GM19238 (cell line): Measurements from ENCODE around the gene CALD1.

Experiments used
- DNase-seq: peaks from one replicate; pipeline ENCODE4 v3.0.0; 2011; ENCODE audit warnings: low spot score; ENCODE audit not compliant: insufficient read length

CALD1 gene

DNA sequence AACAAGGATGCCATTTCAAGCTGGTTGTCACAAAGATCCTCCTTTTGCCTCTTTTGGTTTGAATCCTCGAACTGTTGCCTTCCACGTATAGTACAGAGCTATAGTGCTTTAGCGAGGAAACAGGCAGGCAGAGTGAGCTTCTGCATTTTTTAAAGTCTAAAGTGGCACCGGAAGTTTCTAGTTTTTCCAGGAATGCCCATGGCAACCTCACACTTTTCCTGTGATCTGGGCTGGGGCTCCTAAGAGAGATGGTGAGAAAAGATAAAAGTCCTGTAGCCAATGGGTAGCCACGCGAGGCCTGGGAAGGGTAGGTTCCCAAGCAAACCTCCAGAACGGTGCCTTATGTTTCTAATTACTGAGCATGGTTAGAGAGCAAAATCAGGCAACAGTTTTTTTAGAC, 76.7 kb downstream of the CALD1 start:
- DNase-seq, result no peak

DNA sequence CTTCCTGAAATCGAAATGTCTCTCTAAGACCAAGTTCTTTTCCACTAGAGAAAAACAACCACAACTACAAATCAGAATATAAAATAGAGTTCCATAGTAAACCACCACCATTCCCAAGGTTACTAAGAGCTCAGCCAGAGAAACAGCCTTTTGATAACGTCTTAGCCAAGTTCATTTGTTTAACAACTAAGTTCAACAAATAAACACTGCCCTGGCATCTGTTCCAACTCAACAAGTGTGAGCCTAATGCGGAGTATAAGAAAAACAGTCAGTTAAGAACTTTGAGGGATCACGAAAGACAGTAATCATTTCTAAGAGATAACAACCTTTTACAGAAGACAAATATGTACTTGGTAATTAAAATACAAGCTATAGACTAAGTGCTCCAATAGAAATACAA, 77.3 kb downstream of the CALD1 start:
- no peak for DNase-seq

DNA sequence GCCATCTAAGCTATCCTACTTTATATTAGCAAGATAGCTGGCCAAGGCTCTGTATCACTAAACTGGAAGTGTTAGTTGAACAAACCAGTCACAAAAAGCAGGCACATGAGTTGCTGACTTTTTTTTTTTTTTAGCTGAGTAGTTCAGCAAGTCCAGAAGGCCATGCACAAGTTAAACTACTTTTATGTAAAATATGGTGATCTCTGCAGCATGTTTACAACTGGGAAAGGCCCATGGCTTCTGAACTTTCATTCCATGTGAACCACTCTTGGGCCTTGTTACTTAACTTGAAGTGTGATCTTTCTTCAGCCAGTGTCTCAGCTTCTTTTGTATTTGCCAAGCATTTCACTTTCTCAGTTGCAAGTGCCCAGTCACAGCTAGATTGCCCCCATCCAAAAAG, 78.5 kb downstream of the CALD1 start:
- no peak for DNase-seq

DNA sequence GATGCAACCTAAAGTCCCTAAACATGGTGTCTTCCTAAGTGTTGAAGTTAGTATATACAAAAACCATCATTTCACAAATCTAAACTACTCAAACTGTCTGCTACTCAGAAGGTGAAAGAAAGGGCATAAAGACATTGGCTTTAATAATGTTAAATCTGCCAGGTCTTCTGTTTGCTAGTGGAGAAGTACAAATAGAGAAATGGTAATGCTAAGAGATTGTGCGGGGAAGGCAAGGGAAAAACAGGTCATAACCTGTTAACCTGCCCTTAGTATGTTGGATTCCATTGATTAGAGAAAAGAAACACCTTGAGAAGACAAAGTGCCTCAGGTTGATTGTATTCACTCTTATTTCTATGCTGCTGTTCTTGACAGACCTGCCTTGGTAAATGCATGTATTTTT, 80.3 kb downstream of the CALD1 start:
- DNase-seq, result no peak

DNA sequence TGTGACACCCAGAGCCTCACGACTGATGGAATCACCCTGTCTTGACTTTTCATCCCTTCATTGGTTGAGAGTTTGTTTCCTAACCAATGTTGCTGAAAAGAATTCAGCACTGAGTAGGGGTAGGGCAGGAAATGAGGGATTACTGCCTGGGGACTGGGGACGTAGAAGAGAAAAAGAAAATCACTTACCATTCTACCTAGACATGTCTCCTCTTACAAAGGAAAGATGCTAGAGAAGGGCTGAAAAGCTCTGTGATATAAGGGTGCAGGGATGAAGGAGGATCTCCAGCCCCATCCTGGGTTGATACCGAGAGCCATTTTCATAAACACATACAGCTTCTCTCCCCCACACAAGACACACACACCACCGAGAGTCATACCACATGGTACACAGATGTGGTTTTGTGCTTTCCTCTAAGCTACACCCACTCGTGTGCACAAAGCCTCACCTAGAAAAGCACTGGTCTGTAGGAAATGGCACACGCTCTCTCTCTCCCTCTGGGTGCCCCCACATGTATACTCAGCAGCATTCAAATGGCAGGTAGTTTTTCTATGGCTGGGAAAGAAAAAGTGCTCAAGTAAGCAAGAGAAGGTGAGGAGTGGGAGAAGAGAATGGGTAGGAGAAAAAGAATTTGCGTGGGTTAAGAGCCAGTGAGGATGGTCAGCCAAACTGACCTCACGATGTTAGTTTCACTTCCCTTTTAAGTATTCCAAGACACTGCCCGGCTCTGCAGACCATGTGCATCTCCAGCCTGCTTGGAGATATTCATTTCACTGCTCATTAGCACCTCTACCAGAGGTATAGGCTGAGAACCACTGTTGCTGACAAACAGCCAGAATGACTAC, 85.8 kb downstream of the CALD1 start:
- no peak for DNase-seq

DNA sequence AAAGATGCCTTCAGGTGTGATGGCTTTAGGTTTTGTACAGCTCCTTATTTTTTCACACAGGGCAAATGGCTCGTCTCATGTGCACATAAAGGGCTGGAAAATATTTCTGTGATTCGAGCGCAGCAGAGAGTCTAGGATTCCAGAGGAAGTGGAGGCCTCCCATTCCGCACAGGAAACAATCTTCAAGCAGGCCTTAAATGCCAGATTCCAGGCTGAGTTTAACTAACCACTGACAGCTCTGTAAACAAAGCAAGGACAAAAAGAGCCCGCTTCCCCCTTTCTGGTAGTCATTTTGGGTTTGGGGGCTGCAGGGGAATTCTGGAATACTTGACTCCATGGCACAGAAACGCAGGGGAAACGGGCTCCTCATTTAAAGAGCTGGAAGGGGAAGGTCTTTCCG, 87.2 kb downstream of the CALD1 start:
- DNase-seq, result no peak

DNA sequence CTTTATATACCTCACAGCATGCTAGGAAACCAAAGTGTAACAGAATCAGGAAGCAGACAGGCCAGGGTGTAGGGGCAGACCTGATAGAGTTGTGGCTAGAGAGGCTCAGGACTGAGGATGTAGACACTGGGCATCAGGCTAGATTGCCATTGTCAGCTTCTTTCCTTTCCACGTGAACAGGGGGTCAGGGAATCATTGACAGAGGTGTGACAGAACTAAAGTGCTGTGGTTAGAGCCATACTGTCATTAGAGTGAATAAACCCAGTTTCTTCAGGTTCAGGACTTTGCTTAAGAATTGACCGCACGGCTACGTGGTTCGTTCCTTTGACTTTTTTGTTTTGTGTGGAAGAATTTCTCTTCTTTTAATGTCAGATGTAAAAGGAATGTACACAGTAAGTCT, 90.7 kb downstream of the CALD1 start:
- no peak for DNase-seq

DNA sequence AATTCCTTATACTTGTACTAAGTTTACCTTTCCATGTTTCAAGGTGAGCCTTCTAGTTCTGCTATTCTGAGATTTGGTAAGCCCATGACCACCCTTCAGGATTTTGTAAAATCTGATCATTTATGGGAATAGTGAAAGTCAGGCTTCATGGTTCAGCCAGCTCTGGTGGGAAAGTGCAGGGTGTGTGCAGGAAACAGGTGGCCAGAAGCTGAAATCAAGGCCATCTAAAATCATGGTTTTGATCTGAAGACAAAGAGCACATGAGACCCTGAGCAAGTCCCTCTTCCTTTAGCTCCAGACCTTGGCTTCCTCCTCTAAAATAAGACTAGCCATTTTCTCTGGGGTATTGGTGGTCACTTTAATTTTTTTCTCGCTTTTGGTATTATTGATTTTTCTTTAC, 91.3 kb downstream of the CALD1 start:
- DNase-seq, result no peak

DNA sequence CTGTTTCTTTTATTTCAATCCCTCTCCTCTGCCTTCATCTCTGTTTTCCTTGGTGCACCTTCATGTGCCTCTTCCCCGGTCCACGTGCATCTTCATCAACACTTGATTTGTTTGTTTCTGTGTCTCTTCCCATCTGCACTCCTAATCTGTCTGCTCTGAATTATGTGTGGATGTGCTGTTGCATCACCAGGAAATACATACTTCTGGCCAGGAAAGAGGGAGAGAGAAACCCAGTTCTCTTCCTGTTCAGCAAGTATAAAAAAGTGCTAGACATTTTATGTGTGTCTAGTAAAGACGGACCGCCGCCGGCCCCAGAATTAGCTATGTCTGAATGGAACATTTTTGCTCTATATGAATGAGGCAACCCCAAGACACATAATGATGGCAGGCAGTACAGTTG, 93.8 kb downstream of the CALD1 start:
- no peak for DNase-seq

DNA sequence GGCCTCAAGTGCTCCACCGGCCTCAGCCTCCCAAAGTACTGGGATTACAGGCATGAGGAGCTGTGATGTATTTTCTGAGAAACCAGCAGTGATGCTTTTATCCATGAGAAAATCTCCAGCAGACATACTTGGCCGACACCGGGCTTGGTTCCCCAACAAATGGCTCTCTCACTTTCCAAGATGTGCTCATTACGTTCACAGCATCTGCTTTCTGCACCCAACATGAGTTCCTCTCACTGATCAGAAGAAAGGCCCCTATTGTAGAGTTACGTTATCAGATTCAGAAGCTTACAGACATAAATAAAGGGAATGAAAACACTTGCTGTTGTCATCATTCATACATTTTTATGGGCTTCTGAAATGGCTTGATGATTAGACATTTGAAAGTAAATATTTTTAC, 95.0 kb downstream of the CALD1 start:
- no peak for DNase-seq

DNA sequence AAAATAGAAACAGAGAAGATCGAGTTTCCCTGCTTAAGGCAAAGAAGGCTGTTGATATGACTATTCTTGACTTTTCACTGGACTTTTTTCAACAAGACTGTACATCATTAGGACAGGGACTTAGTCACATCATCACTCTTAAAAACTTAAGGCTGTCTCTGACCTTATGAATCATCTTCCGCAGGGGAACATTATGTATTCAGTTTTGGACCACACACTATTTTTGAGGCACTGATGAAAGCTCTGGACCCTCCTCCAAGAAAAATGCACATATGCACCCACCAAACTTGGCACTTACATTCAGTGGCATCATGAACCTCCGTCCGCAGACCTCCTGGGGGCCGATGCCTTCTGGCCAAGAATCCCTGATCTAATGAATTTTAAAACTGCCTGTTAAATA, 96.4 kb downstream of the CALD1 start:
- DNase-seq, result no peak

DNA sequence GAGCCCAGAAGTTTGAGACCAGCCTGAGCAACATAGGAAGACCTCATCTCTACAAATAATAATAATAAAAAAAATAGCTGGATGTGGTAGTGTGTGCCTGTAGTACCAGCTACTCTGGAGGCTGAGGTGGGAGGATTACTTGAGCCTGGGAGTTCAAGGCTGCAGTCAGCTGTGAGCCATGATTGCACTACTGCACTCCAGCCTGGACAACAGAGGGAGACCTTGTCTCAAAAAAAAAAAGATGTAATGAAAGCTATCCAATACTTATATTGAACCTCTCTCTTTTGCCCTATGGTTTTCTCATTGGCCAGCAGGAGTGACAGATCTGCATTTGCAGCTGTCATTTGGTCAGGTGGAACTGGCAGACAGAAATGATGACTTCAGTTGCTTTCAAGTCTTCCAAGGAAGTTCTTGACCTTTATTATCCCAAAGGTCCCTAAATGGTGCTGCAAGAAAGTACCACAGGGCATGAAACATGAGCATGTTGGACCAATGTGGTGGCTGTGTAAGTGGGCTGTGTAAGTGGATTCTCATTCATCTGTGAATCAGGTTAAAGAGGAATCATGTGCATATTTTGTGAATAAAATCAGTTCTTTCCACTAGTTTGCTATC, 99.4 kb downstream of the CALD1 start:
- no peak for DNase-seq

DNA sequence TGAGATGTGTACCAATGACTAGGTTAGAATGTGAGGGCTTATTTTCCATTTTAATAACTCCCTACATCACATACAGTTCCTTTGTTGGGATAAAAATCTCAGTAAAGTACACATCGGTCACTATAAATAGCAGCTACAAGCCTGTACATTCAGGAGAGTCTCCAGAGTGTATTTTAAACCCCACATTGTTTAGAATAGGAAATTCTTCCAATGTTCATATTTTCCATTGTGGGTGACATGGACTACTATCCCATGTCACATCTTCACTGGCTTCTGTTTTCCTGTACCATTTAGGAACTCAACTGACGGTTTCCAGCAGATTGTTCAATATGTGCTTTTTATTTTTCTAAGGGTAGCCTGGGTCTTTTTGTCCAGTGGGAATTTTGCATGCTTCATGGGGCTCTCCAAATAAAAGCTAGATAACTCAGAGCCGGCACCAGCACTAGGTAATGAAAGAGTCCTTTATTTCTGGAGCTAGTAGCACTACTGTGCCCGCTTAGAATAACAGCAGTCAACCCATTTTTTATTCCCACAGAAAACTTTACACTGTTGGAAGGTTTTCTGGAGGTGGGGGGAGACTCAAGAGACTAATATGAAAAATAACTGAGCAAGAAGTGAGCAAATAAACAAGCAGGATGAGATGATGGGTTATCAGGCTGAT, 100.5 kb downstream of the CALD1 start:
- DNase-seq, result no peak

DNA sequence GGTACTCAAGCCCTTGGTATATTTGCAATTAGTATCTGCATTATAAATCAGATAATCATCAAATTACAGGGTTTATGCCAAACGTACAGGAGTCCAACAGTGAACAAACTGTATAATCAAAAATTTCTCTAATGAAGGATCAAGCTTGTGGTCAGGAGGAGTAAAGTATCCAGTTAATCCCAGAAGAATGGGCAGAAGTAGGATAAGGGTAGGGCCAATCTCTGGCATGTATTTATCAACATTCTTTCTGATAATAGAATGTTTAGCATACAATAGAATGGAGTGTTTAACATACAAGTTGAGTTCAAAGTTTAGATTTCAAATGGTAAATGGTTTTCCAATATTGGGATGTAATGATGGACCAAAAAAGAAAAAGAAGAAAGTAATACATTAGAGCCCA, 103.0 kb downstream of the CALD1 start:
- no peak for DNase-seq

DNA sequence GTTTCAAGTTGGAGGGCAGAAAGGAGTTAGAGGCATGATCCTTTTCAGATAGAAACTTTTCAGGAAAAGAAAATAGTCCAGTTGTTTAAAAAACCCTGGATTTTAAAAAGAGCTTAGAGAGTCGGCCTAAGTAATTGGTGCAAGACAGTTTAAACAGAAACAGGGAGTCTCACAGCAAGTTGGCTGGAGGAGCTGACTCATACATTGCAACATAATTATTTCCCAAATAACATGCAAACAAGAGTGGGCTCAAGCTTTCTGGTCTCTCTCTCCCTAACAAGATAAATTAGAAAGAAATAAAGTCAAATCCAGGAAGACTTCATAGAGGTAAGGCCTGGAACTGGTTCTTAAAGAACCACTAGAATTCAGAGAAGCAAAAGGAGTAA, 106.5 kb downstream of the CALD1 start:
- DNase-seq, result no peak

DNA sequence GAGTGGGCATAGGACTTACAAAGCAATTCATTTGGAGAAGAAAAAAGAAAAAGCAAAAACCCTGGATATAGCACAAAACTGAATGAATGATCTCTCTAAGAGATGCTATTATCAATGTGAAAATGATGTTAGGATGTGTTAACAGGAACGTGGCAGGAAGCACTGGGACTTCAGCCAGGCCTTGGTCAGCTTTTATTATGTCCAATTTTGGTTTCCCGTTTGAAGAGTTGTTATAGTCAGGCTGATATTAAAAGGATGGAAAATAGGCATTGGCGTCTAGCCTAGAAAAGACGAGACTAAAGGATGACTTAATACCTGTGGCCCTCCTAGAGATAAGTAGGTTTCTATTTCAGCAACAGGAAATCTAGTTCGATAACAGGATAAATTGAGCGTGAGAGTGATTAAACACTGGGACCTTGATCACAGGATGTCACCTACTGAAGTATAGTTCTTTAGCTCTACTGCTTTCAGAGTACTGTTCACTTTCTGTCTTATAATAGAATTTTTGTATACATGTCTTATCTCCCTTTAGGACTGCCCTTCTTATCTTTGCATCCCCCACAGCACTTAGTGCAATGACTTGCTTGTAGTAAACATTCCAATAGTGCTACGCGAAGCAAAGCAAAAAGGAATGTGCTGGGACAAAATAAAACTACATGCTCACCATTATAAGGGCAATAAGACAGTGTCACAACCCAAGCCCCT, 107.1 kb downstream of the CALD1 start:
- DNase-seq, result no peak

DNA sequence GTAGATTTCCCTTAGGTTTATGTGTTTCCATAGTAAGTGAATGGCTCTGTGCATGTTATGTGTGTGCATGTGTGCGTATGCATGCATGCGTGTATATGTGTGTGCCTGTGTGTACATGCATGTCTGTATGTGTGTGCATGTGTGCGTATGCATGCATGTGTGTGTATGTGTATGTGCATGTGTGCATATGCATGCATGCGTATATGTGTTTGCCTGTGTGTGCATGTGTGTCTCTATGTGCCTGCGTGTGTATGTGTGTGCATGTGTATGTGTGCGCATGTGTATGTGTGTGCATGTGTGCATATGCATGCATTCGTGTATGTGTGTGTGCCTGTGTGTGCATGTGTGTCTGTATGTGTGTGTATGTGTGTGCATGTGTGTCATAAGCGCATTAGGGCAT, 108.1 kb downstream of the CALD1 start:
- DNase-seq, result no peak

DNA sequence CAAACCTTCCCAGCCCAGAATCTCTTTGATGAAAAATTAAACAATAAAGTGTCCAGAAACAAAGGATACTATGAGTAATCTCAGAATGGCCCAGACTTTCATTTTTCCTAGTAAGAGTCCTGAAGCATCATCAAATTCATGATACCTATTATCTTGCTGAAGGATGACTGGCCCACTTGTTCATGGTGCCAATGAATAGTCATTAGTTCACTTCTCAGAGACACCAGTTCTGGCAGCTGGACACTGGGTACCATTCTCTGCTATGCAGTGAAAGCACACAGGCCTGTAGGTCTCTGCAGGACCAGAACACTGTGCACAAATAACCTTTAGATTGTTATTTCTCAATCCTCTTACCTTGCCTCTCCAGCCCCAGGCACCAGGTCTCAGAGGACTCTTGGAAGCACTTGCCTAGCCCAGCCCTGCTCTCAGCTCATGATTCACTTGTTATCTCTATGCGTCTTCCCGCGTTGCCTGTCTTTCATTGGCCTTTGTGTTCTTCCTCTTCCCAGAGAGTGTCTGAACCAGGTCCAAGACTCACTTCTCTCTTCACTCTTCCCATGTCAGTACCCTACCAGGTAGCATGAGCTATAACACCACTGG, 108.8 kb downstream of the CALD1 start:
- DNase-seq, result no peak

DNA sequence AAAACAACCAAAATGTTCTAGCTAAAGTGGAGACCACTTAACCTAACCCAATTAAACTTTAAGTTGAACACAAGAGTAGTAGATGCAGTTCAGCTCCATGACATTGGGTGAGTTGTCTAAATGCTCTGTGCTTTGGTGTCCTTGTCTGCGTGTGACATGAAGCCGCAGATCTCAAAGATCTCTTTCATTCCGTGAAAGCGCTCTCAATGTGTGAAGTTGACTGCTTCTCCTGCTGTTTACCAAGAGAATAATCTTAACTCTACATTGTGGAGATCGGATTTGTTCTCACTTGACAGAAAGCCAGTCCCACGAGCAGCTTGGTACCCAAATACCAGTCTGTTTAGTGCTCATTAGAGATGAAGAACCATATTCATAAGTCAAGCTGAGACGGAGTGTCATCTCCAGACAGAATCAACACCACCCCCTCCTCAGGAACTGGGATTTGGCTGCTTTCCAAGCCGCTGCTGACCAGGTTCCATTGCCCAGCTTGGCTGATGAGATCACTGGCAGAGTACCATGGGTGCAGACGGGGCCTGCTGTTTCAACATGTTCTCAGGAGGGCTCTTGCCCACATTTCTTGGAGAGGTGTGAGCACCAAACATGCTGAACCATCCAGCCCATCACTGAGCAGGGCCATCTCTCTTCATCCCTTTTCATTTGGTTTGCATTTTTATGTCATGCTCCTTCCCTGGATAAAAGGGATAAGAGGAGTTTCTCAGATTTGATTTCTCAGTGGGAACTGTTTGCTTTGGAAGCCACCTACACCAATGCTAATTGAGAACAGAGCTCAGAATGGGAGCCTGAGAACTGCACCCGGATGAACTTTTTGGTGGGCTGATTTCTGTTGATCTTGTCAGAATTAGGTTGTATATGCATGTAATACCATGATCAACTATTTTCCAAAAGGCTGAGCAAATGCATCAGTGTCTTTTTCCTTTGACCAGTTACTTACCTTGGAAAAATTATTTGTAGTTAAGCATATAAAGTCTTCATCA, 111.1 kb downstream of the CALD1 start:
- DNase-seq, result no peak

DNA sequence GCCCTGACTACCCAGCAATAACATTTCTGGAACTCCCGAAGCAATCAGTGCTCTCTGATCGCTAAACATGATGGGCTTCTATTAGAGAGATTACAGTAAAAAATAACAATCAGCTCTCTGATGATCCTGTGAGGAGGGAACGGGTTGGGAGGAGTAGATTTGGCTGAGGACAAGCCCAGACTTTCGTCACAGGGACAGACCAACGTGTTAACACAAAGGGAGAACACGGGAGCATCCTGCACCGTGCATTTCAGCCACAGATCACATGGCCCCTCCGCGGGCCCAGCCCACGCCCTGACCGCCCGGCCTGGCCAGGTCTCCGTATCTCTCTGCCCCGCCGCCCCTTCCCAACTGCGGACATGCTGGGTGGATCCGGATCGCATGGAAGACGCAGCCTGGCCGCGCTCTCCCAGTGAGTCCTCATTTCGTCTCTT, 111.8 kb downstream of the CALD1 start:
- DNase-seq, result no peak
